NCI-H510A (cell line): ENCODE measurements around the gene IFIT2.
"Not testable (repeated sequence)": the region's sequence is repeated elsewhere in the genome, so short reads cannot be mapped to it uniquely, and the experiment has no call there.

Source experiments
- DNase-seq: peaks from one replicate; lab custom pipeline; 2025; lab: John Stamatoyannopoulos, UW

Gene IFIT2

GRCh38 chr10:89341649-89342048 is 39.8 kb downstream of the IFIT2 start:
- no peak for DNase-seq

DNA sequence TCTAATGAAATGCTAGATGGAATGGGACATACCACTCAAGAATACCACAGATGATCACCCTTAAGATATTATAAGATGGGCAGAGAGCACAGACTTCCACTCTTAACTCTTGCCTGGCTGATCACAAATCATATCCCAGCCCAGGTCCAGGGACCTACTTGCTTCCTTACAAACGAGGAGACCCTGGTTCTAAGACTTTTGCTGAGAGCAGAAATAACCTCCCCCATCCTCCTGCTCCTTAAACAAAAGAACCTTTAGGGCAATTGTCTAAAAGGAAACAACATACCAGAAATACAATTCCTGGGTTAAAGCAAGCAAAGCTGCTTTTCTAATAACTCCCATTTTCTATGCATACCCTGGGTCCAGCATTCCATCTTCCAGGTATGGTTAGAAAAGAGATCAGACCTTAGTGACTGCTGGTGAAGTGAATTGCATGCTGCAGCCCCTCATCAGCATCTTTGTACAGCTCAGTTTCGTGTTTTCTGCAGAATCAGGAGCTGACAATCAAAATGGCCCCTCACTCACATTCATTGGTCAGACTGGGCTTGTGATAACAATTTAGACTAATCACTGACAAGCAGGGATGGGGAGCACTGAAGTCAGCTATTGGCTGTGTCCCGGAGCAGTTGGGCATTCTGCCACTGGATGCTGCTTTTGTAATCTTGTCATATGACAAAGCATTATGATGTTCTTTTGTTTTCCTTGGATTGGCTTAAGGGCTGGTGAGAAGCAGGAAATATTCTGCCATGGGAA is 40.5 kb downstream of the IFIT2 start:
- DNase-seq = no peak

GRCh38 chr10:89343089-89343767 is 41.4 kb downstream of the IFIT2 start:
- DNase-seq = no peak

- no peak for DNase-seq
These were observed 42.3 kb downstream of the IFIT2 start for GRCh38 chr10:89344156-89344555.

DNA sequence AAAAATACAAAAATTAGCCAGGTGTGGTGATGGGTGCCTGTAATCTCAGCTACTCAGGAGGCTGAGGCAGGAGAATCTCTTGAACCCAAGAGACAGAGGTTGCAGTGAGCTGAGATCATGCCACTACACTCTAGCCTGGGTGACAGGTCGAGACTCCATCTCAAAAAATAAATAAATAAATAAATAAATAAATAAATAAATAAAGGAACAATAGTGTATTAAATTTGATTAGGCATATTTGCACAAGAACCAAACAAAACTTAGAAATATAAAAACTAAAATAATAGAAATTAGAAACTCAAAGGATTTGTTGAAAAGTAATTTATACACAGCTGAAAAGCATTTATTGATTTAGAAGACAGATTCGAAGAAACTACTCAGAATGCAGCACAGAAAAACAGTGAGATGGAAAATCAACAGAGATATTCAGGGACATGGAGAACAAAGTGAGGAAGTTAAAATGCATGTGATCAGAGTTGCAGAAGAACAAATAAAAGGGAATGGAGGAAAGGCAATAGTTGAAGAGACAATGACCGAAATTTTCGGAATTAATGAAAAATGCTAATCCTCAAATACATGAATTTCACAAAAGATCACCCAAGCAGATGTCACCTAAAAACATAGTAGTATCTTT is 43.6 kb downstream of the IFIT2 start:
- DNase-seq = no peak

GRCh38 chr10:89346405-89347254 is 44.8 kb downstream of the IFIT2 start:
- no peak for DNase-seq

GRCh38 chr10:89347701-89348457 is 46.0 kb downstream of the IFIT2 start:
- no peak for DNase-seq

GRCh38 chr10:89348481-89348880 is 46.6 kb downstream of the IFIT2 start:
- DNase-seq = no peak

- DNase-seq = no peak
These were observed 47.1 kb downstream of the IFIT2 start for GRCh38 chr10:89348975-89349374.

DNA sequence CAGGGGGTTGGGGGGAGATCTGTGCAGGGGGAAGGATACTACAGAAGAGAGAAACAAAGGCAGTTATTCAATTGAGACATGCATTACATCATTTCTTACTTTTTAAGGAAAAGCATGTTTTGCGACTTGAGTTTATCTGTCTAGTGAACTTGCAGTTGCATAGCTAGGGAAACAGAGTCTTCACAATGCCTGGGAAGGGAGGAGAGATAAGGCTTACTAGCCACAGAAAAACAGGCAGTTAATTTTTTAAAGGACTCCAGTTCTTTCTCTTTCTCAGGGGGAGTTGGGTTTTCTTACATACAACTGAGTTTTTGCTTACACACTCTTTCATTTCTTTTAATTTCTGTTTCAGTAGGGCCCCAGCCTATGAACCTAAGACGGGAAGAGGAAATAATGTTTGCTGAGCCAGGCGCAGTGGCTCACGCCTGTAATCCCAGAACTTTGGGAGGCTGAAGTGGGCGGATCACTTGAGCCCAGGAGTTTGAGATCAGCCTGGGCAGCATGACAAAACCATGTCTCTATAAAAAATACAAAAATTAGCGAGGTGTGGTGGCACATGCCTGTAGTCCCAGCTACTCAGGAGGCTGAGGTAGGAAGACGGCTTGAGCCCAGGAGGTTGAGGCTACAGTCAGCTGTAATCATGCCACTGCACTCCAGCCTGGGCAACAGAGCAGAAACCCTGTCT is 48.9 kb downstream of the IFIT2 start:
- not testable (repeated sequence) for DNase-seq

- DNase-seq = no peak
These were observed 49.5 kb downstream of the IFIT2 start for GRCh38 chr10:89351412-89351779.

DNA sequence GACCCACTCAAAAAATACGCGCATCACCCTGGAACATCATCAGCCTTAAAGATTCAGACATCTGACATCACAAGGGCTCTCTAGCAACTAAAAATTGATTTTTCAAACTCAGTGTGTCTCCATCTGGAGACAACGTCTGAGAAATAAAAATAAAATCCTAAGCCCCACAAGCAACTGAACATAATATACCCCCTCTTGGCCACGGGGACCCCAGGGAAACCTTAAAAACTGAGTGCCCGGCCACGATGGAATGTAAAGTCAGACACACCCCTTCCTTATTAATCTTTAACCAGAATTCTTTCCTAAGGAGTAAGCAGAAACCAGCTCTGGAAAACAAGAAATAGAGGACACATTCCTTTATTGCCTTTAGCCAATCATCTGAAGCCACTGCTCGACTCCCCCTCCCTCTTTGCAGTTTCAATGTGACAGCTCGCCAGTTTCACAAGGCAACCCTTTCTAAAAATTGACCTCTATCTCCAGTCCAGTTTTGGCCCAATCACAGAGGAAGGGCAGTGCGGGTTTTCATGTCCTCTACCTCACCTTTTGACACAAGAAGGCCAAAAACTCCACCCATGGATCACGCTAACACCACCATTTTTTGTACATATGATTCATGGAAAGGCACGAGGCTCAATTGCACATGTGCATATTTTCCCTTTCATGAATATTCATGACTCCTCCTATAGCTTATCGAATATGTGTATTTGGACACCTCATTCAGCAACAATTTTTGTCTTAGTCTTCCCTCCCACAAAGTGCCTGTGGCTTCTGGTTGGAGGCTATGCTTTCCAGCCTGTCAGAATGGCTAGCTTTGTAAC is 50.1 kb downstream of the IFIT2 start:
- no peak for DNase-seq

GRCh38 chr10:89352802-89353201 is 51.0 kb downstream of the IFIT2 start:
- no peak for DNase-seq

DNA sequence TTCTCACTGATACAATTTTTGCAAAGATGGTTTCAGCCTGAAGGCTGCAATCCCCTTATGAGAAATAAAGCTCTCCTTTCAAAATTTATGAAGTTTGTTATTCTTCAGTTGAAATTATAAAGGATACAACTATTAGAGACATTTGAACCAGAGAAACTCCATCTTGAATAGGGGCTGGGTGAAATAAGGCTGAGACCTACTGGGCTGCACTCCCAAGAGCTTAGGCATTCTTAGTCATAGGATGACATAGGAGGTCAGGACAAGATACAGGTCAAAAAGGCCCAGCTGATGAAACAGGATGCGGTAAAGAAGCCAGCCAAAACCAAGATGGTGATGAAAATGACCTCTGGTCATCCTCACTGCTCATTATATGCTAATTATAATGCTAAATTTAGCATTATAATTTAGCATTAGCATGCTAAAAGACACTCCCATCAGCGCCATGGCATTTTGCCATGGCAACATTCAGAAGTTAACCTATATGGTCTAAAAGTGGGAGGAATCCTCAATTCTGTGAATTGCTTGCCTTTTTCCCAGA is 53.6 kb downstream of the IFIT2 start:
- DNase-seq = no peak

DNA sequence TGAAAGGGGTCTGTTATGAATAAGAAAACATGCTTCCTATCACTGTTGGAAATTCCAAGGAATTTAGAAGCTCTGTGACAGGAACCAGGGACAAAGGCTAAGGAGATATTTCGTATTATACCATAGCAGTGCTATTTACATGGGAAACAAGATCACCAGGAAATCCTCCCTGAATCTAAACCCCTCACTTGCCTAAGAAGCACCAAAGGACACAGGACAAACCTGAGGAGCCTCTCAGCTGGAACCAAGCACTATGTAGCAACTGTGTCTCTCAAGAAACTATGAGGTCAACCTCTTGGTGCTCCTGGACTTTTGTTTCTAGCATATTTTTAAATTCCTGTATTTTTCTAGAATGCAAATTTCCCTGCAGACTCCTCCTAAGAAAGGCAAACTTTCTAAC is 55.2 kb downstream of the IFIT2 start:
- no peak for DNase-seq

DNA sequence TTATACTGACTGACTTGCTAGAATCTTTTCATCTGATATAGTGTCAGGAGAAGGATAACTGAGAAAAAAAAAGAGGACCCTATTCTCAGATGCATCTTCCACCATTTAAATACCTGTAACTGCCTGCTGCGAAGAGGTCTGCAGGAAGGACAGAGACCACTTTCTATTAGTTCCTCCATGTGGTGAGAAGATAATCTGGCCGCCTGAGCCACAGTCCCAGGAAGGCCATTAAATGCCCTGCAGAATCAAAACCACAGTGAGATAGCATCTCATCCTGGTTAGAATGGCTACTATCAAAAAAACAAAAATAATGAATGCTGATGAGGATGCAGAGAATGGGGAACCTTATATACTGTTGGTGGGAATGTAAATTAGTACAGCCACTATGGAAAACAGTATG is 56.1 kb downstream of the IFIT2 start:
- no peak for DNase-seq
